Adipocyte (in vitro differentiated cells): ENCODE measurements around the gene KLHDC7B.
A peak's percentile ranks its signal among the peaks of the same experiment; 100 is the strongest.

ENCODE experiments used
- DNase-seq: peaks from one replicate; pipeline ENCODE4 v3.0.0-alpha.2; 2015; ENCODE audit warnings: low read depth
- H3K27me3 ChIP-seq: replicated peaks from 2 replicates; pipeline ENCODE4 v1.7.0; 2013; ENCODE audit warnings: mild to moderate bottlenecking, low read length, moderate library complexity; ENCODE audit not compliant: control insufficient read depth, insufficient read depth
- H3K36me3 ChIP-seq: 2 replicates; pipeline ENCODE4 v1.7.0; 2013; ENCODE audit warnings: low read length, mild to moderate bottlenecking, moderate library complexity; ENCODE audit not compliant: control insufficient read depth, insufficient read depth, severe bottlenecking
- H3K4me1 ChIP-seq: 2 replicates; pipeline ENCODE4 v1.7.0; 2013; ENCODE audit warnings: mild to moderate bottlenecking, low read length, moderate library complexity; ENCODE audit not compliant: control insufficient read depth, insufficient read depth
- H3K4me3 ChIP-seq: 2 replicates; pipeline ENCODE4 v1.7.0; 2013; ENCODE audit warnings: mild to moderate bottlenecking, low read length, moderate library complexity
- H3K9ac ChIP-seq: 2 replicates; pipeline ENCODE4 v1.7.0; 2013; ENCODE audit warnings: mild to moderate bottlenecking, low read length, moderate library complexity
- H3K9me3 ChIP-seq: 2 replicates; pipeline ENCODE4 v1.7.0; 2013; ENCODE audit warnings: mild to moderate bottlenecking, low read length, moderate library complexity; ENCODE audit not compliant: control insufficient read depth

The KLHDC7B gene

GRCh38 chr22:50579752-50580151, 34.1 kb downstream of the KLHDC7B start:
- Histone ChIP-seq H3K27me3 (no peaks in the 10 kb centered on the region), H3K9me3 (no peaks in the 10 kb centered on the region), H3K4me3 (no peak overlapping the region), H3K4me1 (peaks cover 36% of the 10 kb centered on the region), H3K36me3 (no peaks in the 10 kb centered on the region), H3K9ac (no peak overlapping the region)
- DNase-seq: no peak

- H3K9ac ChIP-seq: peak overlapping the region; percentile 98
- peaks cover 36% of the 10 kb centered on the region for H3K4me1 ChIP-seq
- no peaks in the 10 kb centered on the region for H3K9me3 ChIP-seq
- DNase-seq: no peak
- peak overlapping the region; percentile 86 for H3K4me3 ChIP-seq
- no peaks in the 10 kb centered on the region for H3K27me3 ChIP-seq
- H3K36me3 ChIP-seq: no peaks in the 10 kb centered on the region
Observed at GRCh38 chr22:50581031-50581949, 35.6 kb downstream of the KLHDC7B start.

DNA sequence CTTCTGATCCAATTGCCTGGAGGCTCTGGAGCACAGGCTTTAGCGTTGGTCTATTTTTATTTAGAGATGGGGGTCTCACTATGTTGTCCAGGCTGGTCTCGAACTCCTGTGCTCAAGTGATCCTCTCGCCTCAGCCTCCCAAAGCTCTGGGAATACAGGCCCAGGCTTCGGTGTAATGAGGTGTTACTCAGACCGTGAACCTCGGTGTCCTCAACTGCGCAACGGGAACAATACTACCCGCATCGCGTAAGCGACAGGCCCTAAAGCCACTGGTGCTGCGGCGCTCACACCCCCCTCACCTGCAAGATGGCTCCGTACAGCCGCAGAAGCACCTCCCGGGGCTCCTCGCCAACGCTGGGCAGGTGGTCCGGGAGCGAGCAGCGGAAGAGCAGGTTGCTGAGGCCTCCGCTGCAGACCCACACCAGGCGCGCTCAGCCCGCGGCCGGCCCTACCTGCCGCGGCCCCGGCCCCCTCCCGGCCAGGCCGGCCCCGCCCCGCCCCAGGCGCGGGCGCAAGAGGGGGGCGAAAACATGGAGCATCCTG, 36.3 kb downstream of the KLHDC7B start:
- Histone ChIP-seq H3K4me3 (peak overlapping the region; percentile 86), H3K4me1 (peaks cover 36% of the 10 kb centered on the region), H3K9me3 (no peaks in the 10 kb centered on the region), H3K36me3 (no peaks in the 10 kb centered on the region), H3K9ac (peak overlapping the region; percentile 98), H3K27me3 (no peaks in the 10 kb centered on the region)
- DNase-seq: peak; percentile 29

DNA sequence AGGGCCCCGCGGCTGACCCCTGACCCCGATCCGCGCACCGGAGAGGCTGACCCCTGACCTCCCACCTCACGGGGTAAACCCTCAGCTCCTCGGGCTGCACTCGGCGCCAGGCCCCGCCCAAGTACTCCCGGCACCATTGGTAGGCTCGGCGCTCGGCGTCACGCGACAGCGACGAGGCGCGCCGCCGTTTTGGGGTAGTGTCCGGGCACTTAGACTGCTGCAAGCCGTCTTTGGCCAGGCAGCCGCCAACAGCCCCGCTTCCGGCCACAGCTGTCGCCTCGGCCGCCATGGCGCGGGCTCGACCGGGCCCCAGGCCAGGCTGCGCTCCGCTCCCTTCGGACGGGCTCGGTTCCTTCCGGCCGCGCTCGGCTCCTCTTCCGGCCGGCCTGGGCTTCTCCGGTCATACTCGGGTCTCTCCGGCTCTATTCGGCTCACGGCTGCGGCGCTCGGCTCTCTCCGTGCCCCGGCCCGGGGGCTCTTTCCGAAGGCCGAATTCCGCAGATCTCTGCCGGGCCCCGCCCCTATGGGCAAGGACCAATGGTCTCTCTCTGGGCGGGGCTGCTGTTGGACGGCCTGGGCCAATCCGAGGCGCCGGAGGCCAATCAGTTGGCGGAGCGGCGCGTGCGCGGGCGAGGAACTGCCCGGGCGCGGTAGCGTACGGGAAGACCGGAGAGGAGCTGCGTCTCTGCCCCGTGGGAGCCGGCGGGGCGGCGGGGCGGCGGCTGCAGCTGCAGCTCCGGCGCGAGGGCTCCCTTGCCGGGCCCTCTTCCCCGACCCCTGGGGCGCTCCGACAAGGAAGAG, 37.0 kb downstream of the KLHDC7B start, which contains the start of gene CHKB:
Gene CHKB, minus strand, starts transcription at position 357 of the 801 bp plus-strand sequence. Its CDS starts 68 bp downstream, at position 289.
- H3K27me3 ChIP-seq: no peaks in the 10 kb centered on the region
- H3K9me3 ChIP-seq: no peaks in the 10 kb centered on the region
- H3K36me3 ChIP-seq: no peaks in the 10 kb centered on the region
- peaks cover 33% of the 10 kb centered on the region for H3K4me1 ChIP-seq
- peak; percentile 100 for DNase-seq
- peak within 1 kb of the TSS; percentile 86 for H3K4me3 ChIP-seq
- peak within 1 kb of the TSS; percentile 98 for H3K9ac ChIP-seq

DNA sequence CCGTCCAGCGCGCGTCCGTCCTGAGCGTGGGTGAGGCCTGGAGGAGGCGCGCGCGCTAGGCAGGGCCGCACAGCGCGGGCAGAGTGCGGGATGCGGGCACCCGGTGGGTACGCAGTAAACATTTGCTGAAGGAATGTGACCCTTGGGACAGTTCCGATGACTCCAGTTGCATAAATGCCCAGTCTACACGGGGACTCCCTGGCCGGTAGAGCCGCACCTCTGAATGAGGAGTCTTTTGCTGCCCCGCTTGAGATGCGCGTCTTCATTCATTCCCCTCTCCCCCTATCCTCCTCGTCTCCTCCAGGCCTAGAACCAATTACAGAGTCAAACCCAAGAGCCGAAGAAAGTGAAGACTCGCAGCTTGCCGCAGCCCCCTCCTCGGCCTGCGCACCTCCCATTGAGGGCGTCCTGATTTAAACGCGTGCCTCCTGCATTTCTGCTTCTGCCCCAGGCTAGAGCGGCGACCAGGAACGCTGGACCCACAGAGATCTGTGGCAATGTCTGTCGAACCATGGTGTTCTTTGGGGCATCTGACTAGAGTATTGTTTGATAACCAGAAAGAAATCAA, 37.7 kb downstream of the KLHDC7B start:
- Histone ChIP-seq H3K36me3 (no peaks in the 10 kb centered on the region), H3K9ac (peak overlapping the region; percentile 98), H3K4me3 (peak overlapping the region; percentile 86), H3K27me3 (no peaks in the 10 kb centered on the region), H3K4me1 (peaks cover 29% of the 10 kb centered on the region), H3K9me3 (no peaks in the 10 kb centered on the region)
- DNase-seq: no peak

DNA sequence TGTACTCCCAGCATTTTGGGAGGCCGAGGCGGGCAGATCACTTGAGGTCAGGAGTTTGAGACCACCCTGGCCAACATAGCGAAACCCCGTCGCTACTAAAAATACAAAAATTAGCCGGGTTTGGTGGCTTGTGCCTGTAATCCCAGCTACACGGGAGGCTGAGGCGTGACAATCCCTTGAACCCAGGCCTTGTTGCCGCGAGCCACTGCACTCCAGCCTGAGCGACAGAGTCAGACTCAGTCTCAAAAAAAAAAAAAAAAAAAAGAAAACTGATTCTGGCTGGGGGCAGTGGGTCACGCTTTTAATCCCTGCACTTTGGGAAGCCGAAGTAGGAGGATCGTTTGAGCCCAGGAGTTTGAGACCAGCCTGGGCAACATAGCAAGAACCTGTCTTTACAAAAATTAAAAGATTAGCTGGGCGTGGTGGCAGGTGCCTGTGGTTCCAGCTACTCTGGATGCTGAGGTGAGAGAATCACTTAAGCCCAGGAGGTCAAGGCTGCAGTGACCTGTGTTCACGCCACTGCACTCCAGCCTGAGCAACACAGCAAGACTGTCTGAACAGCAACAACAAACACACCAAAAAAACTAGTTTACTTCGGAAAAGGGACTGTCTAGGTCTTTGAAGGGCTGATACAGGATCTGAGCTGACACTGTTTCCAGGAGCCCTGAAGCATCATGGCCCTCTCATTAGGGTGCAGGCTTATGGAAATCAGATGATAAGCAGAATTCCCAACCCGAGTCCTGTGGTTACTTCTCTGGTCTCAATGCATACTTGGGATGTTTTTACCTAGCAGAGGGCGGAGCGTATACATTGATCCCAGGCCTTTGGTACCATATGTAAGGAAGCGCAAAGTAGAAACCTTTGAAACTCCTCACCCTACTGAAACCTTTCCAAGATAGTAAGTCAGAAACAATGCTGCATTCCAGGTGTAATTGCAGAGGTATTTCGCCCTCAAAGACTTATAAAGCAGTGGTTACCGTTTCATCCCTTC, 38.7 kb downstream of the KLHDC7B start:
- Histone ChIP-seq H3K9ac (peak overlapping the region; percentile 98), H3K4me1 (peaks cover 18% of the 10 kb centered on the region), H3K27me3 (no peaks in the 10 kb centered on the region), H3K4me3 (no peak overlapping the region), H3K9me3 (no peaks in the 10 kb centered on the region), H3K36me3 (no peaks in the 10 kb centered on the region)
- DNase-seq: no peak

DNA sequence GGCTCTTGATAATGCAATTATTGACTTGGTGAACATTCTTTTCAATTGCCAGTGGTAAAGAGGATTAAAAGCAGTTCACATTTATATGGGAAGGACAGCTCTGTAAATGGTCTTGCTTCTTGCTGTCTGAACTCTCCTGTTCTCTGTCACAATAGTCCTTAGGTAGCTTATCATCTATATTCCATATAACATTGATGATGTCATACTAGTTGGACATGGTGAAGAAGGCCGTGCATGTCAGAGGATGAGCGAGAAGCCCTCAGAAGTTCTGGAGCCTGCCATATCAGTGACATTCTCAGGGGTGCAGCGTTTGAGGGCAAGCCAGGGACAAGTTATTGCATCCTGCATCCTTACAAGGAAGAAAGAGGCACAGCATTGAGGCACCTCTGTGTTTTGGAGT, 39.5 kb downstream of the KLHDC7B start:
- Histone ChIP-seq H3K27me3 (no peaks in the 10 kb centered on the region), H3K4me1 (peaks cover 15% of the 10 kb centered on the region), H3K9me3 (no peaks in the 10 kb centered on the region), H3K36me3 (no peaks in the 10 kb centered on the region), H3K9ac (no peak overlapping the region), H3K4me3 (no peak overlapping the region)
- DNase-seq: no peak

DNA sequence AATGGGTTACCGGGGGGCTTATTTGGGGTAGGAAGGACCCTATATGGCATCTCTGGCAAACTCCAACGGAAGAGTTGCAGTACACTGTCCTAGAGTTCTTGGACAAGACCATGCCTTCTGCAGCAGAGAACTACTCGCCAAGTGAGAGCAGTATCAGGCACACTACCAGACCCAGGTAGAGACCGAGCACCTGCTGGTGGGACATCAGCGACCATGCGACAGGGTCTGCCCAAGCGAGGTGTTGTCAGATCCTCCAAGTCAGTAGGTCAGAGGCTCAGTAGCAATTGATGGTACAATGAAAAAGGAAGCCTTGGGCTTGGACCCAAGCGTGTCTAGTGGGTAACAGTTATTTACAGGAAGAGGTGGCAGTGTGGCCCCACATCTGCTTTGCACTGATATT, 40.1 kb downstream of the KLHDC7B start:
- no peaks in the 10 kb centered on the region for H3K36me3 ChIP-seq
- H3K4me1 ChIP-seq: peaks cover 15% of the 10 kb centered on the region
- H3K9ac ChIP-seq: no peak overlapping the region
- H3K4me3 ChIP-seq: no peak overlapping the region
- H3K9me3 ChIP-seq: no peaks in the 10 kb centered on the region
- H3K27me3 ChIP-seq: no peaks in the 10 kb centered on the region
- no peak for DNase-seq

DNA sequence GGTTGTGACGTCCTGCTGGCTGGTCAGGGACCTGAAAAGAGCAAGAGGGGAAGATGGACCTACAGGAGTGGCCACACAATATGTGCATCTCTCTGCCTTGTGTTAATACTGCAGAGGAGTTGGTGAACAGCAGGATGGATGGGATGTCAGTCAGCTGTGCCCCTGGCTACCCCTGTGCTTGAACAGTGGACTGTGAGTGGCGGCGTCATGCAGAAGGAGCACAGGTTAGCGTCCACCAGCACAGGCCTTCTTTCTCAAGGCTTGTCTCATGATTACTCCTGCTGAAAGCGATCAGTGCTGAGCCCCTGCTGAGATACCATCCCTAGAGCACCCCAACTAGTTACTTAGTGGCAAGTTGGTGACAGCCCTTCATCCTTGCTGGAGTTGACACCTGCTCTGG, 40.7 kb downstream of the KLHDC7B start:
- Histone ChIP-seq H3K4me3 (no peak overlapping the region), H3K36me3 (no peaks in the 10 kb centered on the region), H3K9ac (no peak overlapping the region), H3K9me3 (no peaks in the 10 kb centered on the region), H3K27me3 (no peaks in the 10 kb centered on the region), H3K4me1 (peaks cover 13% of the 10 kb centered on the region)
- no peak for DNase-seq

DNA sequence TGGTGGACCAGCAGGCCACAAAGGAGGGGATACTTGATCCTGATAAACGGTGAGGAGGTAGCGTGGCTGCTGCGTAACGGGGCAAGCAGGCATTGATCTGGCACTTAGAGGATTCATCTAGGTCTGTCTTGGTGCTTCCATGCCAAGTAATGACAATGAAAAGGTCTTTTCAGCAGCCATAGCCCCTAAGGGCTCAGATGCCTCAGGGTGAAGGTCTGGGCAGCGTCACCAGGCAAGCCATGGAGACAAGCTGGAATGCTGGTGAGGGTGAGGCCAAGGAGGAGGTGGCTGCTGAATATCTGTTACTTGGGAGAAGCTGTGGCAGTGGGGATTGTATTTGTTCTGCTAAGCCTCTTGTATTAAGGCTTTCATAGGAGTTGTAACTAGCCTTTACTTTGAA, 41.7 kb downstream of the KLHDC7B start:
- H3K4me1 ChIP-seq: peaks cover 6% of the 10 kb centered on the region
- no peak for DNase-seq
- no peaks in the 10 kb centered on the region for H3K9me3 ChIP-seq
- H3K4me3 ChIP-seq: no peak overlapping the region
- H3K9ac ChIP-seq: no peak overlapping the region
- H3K36me3 ChIP-seq: no peaks in the 10 kb centered on the region
- H3K27me3 ChIP-seq: no peaks in the 10 kb centered on the region
